NCI-H187 treated with DMSO at 0.1 percent for 48 hours (cell line): ENCODE results near the gene LRRC63.
"Not testable (repeated sequence)": the region's sequence is repeated elsewhere in the genome, so short reads cannot be mapped to it uniquely, and the experiment has no call there.

ENCODE experiments used
- DNase-seq: peaks from one replicate; lab custom pipeline; 2025; lab: John Stamatoyannopoulos, UW

The LRRC63 gene

DNA sequence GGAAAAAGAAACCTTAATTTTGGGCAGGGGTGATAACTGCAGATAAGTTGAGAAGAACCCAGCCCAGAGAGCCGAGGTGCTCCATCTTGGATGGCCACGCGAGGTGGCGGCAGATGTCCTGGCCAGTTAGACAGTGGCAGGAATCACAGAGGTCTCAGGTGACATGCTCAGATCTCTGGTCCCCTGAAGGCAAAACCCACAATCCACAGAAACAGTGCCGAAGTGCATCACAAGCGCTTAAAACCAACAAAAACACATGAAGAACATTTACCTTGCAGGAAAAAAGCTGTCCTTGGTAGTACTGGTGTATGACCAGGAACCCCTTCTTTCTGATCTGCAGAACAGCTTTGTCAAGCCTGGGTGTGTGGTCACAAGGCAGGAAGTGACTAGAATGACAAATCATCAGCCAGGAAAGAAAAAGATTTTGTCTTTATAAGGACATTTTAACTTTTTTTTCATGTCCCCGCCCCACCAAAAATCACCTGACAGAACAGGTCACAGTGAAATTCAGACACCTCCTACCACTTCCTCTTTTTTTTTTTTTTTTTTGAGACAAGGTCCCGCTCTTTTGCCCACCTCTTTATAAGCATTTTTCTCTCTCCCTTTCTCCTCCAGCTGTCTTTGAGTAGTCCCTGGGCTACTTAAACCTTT is 29.8 kb upstream of the LRRC63 start, which contains the start of gene LCP1:
TSS of gene LCP1 (minus strand) at position 338 of the 651 bp plus-strand sequence. CDS start 22,515 bp downstream, outside the sequence.
- DNase-seq, result no peak

DNA sequence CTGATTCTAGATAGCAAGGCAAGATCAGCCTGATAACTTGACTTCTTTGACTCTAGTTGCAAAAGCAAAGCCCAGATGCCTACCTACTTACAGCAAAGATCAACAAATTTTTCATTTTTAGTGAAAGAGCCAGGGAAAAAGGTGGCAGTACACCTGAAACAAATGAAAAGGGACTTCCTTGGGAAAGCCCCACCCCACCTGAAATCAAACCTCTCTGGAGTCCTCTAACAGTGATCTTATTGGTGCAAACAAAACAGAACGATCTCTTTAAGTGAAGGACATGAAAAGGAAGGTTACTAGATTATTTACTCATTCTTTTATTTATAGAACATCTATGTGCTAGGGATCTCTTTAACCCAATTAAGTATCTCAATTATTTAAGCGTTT is 29.2 kb upstream of the LRRC63 start:
- no peak for DNase-seq

DNA sequence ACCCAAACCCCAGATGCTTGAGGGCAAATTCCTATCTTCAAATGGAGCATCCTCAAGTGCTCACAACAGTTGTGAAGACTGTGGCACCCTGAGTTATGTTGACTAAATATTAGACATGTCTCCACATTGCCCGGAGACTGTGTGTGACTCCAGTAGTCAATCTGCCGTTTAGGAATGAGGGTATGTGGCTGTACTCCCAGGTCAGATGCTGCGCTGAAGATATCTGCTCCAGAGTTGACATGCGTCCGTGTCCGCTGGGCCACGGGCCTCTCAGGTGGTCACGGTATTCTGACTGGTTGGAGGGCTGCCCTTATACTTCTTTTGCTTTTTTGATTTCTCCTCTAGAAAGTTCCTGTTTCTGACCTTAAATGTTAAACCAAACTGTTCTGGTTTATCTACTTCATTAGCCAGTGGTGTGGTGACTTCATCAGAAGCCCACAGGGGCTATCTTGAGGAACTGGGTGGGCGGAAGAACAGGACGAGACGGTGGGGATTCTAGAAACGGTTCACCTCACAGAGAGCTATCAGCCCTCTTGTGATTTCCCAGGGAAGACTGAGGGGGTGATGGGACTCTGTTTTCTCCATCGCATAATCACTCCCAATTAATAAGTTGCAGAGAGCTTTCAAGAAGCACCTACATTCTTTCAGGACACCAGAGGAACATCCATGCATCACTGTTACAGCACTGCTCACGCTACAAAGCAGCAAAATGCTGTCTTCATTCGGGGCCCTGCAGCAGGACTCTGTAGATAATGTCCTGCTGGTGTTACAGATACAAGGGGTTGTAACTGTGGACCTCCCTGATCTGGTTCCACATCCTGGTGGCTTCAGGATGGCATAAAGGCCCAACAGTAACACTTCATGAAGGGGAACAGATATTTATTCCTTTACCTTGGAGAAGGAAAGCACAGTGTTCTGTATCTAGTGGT is 28.4 kb upstream of the LRRC63 start:
- DNase-seq, result no peak

- DNase-seq, result no peak
These were observed 27.4 kb upstream of the LRRC63 start for GRCh38 chr13:46184277-46184699.

GRCh38 chr13:46185634-46186033 is 26.1 kb upstream of the LRRC63 start:
- DNase-seq, result no peak

DNA sequence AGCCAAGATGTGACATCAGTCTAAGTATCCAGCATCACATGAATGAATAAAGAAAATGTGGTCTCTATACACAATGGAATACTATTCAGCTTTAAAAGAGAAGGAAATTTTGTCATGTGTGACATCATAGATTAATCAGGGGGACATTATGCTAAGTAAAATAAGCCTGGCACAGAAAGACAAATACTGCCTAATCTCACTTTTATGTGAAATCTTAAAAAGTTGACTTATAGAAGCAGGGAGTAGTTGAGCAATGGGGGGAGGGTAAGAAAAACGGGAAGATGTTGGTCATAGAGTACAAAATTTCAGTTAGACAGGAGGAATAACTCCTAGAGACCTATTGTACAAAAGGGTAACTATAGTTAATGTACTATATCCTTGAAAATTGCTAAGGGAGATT is 19.3 kb upstream of the LRRC63 start:
- DNase-seq, result no peak

GRCh38 chr13:46195016-46195415 is 16.7 kb upstream of the LRRC63 start:
- no peak for DNase-seq

DNA sequence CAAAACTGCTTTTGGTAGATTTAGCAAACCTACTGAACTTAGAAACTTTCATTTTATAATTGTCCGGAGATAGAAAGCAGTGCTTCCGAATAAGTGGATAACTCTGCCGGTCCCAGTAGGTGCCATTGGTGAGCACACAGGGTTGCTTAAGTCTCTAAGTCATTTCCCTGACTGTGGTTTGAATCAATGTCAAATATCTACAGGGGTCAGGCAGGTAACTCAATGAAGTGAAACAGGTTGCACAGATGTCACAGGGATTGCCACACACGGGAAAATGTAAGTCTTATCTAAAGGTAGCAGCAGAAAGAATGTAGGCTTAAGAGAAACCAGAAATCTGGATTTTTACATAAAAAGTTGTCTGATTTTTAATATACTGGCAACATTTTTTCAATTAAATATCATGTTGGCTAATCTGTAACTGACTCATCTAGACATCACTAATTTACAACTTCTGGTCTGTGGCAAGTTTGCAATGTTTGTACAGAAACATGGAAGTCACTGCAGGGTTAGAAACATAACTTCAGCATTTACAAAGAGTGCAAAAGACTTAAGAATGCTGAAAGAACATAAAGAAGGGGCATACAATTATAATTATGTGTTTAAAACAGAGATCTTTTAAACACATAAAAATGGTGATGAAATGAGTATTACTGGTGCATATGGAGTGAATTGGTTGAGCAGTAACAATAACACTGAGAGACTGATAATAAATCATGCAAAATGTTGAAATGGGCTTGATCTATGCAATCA is 14.3 kb upstream of the LRRC63 start:
- no peak for DNase-seq

GRCh38 chr13:46198696-46199193 is 13.0 kb upstream of the LRRC63 start:
- no peak for DNase-seq

GRCh38 chr13:46202188-46202795 is 9.4 kb upstream of the LRRC63 start:
- no peak for DNase-seq

- no peak for DNase-seq
These were observed 8.8 kb upstream of the LRRC63 start for GRCh38 chr13:46202966-46203365.

DNA sequence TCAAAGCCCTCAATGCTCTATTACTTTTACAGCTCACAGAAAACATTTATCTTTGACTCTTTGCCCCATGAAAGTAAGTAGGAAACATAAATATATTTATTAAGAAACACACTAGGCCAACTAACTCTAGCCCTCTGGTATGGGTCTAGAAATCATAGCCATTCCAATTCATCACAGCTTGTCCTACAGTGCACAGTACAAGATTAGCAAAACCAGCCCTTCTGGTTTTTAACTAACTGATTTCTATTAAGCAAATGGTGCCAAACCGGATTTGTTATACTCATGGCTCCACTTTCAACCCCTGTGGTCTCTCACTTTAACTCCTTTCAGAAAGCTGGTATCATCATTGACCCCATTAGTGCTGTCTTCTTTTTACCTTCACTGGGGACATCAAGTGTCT is 5.6 kb upstream of the LRRC63 start:
- DNase-seq, result no peak

DNA sequence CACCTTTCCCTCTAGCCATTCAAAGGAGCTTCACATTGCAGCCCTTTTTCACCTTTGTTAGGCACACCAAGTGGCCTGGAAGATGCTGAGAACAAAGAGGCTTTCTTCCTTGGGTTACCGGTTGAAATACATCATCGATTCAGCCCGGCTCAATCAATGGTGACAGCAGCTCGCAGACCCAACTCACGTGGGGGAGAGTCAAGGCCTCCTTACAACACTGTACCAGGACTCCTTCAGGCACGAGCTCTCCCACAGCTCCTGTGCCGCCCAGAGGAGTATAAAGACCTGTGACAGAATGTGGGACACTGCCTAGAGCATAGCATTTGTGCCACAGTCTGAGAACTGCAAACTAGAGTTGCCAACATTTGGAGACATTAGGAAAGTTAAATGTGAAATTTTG is 3.9 kb upstream of the LRRC63 start:
- no peak for DNase-seq

- DNase-seq, result no peak
These were observed 1.2 kb upstream of the LRRC63 start for GRCh38 chr13:46210362-46211083.

DNA sequence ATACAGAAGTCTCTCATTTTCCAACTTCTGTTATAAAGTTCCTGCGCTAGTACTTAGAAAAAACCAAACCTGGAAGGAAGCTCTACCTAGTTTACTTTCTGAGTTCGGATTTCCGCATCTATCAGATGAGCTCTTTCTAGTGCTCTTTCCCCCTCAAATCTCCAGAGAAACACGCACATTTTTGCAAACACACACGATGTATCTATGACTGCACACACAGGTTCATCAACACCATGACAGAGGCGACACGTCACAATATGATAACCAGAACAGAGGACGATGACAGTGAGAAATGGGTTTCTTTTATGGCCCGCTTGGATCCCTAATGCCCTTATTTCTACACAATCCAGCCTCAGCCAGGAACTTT is 629 bp upstream of the LRRC63 start:
- DNase-seq, result no peak

DNA sequence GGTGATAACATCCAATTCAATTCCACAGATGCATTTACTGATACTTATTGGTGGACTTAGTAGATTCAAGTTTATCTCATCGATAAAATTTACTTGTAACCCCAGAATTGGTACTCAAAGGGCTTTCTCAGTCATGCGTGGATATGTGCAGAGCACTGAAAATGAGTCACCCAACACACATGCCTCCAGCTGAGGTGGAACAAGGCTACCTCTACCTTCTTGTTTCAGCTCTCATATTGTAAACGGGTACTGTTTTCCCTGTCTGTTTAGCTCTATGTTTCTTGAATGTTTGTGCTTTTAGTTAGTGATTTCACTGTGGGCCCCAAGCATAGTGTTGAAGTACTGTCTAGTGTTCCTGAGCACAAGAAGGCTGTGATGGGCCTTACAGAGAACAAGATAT is 1.5 kb downstream of the LRRC63 start:
- no peak for DNase-seq

DNA sequence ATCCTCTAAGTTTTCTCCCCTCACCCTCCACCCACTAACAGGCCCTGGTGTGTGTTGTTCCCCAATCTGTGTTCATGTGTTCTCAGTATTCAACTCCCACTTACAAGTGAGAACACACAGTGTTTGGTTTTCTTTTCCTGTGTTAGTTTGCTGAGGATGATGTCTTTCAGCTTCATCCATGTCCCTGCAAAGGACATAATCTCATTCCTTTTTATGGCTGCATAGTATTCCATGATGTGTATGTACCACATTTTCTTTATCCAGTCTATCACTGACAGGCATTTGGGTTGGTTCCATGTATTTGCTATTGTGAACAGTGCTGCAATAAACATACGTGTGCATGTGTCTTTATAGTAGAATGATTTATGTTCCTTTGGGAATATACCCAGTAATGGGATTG is 3.0 kb downstream of the LRRC63 start:
- not testable (repeated sequence) for DNase-seq

DNA sequence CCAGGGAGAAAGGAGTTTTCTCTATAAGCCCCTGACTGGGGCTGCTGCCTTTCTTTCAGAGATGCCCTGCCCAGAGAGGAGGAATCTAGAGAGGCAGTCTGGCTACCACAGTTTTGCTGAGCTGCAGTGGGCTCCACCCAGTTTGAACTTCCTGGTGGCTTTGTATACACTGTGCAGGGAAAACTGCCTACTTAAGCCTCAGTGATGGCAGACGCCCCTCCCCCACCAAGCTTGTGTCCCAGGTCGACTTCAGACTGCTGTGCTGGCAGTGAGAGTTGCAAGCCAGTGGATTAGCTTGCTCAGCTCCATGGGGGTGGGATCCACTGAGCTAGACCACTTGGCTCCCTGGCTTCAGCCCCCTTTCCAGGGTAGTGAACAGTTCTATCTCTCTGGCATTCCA is 8.5 kb downstream of the LRRC63 start:
- DNase-seq, result not testable (repeated sequence)

DNA sequence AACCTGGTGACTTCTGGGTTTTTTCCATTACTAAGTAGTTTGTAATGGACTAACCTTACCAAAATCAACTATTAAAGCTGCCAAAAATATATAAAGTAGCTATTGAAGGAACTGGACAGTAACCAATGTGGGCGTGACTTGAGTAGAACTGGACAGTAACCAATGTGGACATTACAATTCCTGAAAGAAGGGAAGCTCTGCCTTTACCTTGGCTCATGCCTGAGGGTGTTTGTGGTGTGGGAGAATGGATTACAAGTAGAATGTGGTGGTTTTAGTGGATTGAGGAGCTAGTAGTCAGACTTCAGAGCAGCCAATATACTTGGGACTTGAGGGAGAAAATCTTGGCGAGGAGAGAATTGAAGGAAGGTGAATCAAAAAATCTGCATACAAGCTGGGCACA is 17.5 kb downstream of the LRRC63 start:
- no peak for DNase-seq

DNA sequence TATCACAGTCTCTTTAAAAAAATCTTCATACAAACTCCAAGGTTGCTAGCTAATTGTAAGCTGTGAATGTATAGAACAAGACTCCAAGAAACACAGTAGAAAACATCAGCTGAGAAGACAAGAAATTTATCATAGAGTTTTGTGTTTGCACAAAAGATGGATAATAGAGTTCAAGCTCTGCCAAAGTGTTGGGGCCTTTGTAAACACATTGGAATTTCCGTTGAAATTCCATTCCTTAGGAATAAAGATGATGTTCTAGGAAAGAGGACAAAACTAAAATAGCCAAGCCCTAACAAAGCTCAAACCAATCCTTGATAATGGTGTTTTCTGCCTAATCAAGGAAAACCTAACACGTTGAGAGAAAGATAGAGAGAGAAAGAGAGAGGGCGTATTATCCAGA is 20.6 kb downstream of the LRRC63 start:
- DNase-seq, result no peak

GRCh38 chr13:46235286-46235685 is 23.6 kb downstream of the LRRC63 start:
- DNase-seq, result no peak
